Smooth muscle cell (in vitro differentiated cells): ENCODE data around the gene GTF2A1. TPM values are rescaled to one million over a fixed set of nuclear protein-coding genes. Genes with fewer than 3 reads are reported as not detected.

ENCODE experiments used
- DNase-seq: peaks from one replicate; lab custom pipeline; 2025; ENCODE audit not compliant: unreplicated experiment; lab: John Stamatoyannopoulos, UW
- H2AFZ ChIP-seq: fragments of 200-600 bp; sonication (generic); 2 replicates; pipeline ENCODE4 v1.6.0; 2016; ENCODE audit warnings: antibody characterized with exemption, low read depth, mild to moderate bottlenecking
- H3F3A ChIP-seq: fragments of 200-600 bp; sonication (generic); 2 replicates; pipeline ENCODE4 v1.6.0; 2017; ENCODE audit warnings: antibody characterized with exemption, low read depth
- H3K27ac ChIP-seq: fragments of 200-600 bp; sonication (generic); 2 replicates; pipeline ENCODE4 v1.5.1; 2016; ENCODE audit warnings: low read depth, mild to moderate bottlenecking
- H3K27me3 ChIP-seq: fragments of 200-600 bp; sonication (generic); 2 replicates; pipeline ENCODE4 v1.6.1; 2016; ENCODE audit warnings: low read depth, mild to moderate bottlenecking
- H3K36me3 ChIP-seq: fragments of 200-600 bp; sonication (generic); 2 replicates; pipeline ENCODE4 v1.5.1; 2016; ENCODE audit warnings: low read depth
- H3K4me1 ChIP-seq: fragments of 200-600 bp; sonication (generic); 2 replicates; pipeline ENCODE4 v1.5.1; 2016; ENCODE audit warnings: low read depth
- H3K4me2 ChIP-seq: fragments of 200-600 bp; sonication (generic); 2 replicates; pipeline ENCODE4 v1.6.0; 2016; ENCODE audit warnings: mild to moderate bottlenecking
- H3K4me3 ChIP-seq: fragments of 200-600 bp; sonication (generic); 2 replicates; pipeline ENCODE4 v1.5.1; 2016; ENCODE audit warnings: mild to moderate bottlenecking
- H3K79me2 ChIP-seq: fragments of 200-600 bp; sonication (generic); 2 replicates; pipeline ENCODE4 v1.6.0; 2016; ENCODE audit warnings: low read depth, mild to moderate bottlenecking
- H3K9ac ChIP-seq: fragments of 200-600 bp; sonication (generic); 2 replicates; pipeline ENCODE4 v1.6.0; 2016; ENCODE audit warnings: low read depth
- H3K9me3 ChIP-seq: fragments of 200-600 bp; sonication (generic); replicated peaks from 2 replicates; pipeline ENCODE4 v1.5.1; 2016; ENCODE audit warnings: low read depth
- H4K20me1 ChIP-seq: fragments of 200-600 bp; sonication (generic); 2 replicates; pipeline ENCODE4 v1.6.0; 2016; ENCODE audit warnings: low read depth
- WGBS: methylation state at CpG from one replicate; pipeline ENCODE4 v1.1.7; 2016; ENCODE audit warnings: low lambda C conversion rate; 5-methylcytosine and 5-hydroxymethylcytosine counted together
- polyA plus RNA-seq: library from polyadenylated mRNA; unstranded; fragments of >200 nt; fragmentation: Nextera tagmentation; extraction: Ambion mirVana; gene quantifications from 2 replicates; pipeline ENCODE4 v1.2.1, GENCODE V29; 2016
- total RNA-seq: library from RNA; depleted of rRNA; stranded (reverse); fragments of >200 nt; gene quantifications from 2 replicates; pipeline ENCODE4 v1.2.3, GENCODE V29; 2014
- TF ChIP-seq, protein P1 (sequence below): fragments of 200-600 bp; sonication (generic); IDR thresholded peaks from 2 replicates; pipeline ENCODE4 v1.5.1; 2017; ENCODE audit warnings: borderline replicate concordance, mild to moderate bottlenecking, antibody characterized with exemption; ENCODE audit not compliant: insufficient read depth, poor library complexity, severe bottlenecking

Gene GTF2A1
- total and polyA plus RNA-seq, 2 experiments from 2014 or later = 4.7 to 39.4 TPM

DNA sequence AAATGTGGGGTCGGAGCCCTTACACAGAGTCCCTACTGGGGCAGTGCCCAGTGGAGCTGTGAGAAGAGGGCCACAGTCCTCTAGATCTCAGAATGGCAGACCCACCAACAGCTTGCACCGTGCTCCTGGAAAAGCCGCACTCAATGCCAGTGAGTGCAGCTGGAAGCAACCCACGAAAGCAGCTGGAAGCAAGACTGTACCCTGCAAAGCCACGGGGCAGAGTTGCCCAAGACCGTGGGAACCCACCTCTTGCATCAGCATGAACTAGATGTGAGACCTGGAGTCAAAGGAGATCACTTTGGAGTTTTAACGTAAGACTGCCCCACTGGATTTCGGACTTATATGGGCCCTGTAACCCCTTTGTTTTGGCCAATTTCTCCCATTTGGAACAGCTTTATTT lies 12.3 kb downstream of the GTF2A1 start:
- H3K79me2 ChIP-seq = peaks cover 49% of the 10 kb centered on the region

DNA sequence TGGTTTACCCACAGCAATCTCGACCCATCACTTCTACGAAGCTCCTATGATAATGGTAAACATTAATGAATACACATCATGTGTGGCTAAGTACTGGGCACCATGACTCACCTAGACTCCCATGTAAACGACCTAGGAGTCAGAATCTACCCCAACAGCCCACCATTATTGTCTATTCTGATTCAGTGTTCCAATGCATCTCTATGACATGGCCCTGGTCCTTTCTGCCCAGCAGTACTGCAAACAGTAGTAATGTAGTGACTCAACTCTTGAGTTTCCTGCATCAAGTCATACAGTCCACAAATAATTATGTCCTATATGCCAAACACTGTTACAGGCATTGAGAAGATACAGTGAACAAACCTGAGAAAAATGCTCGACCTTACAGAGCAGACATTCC lies 14.6 kb downstream of the GTF2A1 start:
- Histone ChIP-seq H3K27me3 (no peaks in the 10 kb centered on the region), H2AFZ (no peak overlapping the region), H3F3A (no peaks in the 10 kb centered on the region), H3K27ac (no peak overlapping the region), H3K4me1 (no peaks in the 10 kb centered on the region), H3K9ac (no peak overlapping the region), H3K4me2 (no peak overlapping the region), H3K4me3 (no peak overlapping the region), H3K9me3 (no peaks in the 10 kb centered on the region), H3K36me3 (peaks cover 19% of the 10 kb centered on the region), H4K20me1 (peaks cover 85% of the 10 kb centered on the region), H3K79me2 (peaks cover 34% of the 10 kb centered on the region)
- no peak for DNase-seq
- 92% methylated on average over 4 of the region's 4 CpGs for WGBS
- TF ChIP-seq, protein P1, sequence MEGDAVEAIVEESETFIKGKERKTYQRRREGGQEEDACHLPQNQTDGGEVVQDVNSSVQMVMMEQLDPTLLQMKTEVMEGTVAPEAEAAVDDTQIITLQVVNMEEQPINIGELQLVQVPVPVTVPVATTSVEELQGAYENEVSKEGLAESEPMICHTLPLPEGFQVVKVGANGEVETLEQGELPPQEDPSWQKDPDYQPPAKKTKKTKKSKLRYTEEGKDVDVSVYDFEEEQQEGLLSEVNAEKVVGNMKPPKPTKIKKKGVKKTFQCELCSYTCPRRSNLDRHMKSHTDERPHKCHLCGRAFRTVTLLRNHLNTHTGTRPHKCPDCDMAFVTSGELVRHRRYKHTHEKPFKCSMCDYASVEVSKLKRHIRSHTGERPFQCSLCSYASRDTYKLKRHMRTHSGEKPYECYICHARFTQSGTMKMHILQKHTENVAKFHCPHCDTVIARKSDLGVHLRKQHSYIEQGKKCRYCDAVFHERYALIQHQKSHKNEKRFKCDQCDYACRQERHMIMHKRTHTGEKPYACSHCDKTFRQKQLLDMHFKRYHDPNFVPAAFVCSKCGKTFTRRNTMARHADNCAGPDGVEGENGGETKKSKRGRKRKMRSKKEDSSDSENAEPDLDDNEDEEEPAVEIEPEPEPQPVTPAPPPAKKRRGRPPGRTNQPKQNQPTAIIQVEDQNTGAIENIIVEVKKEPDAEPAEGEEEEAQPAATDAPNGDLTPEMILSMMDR = no peak

More for the DNA sequence above, 12.3 kb downstream of the GTF2A1 start:
- no peaks in the 10 kb centered on the region for H3K27me3 ChIP-seq
- H3K4me2 ChIP-seq = no peak overlapping the region
- WGBS = 95% methylated on average over 8 of the region's 8 CpGs
- DNase-seq = no peak
- no peaks in the 10 kb centered on the region for H3F3A ChIP-seq
- no peak overlapping the region for H3K9ac ChIP-seq
- peaks cover 5% of the 10 kb centered on the region for H3K36me3 ChIP-seq
- no peak overlapping the region for H3K4me3 ChIP-seq
- TF ChIP-seq, protein P1 = no peak
- no peak overlapping the region for H2AFZ ChIP-seq
- H3K9me3 ChIP-seq = no peaks in the 10 kb centered on the region
- peaks cover 98% of the 10 kb centered on the region for H4K20me1 ChIP-seq
- H3K27ac ChIP-seq = no peak overlapping the region
- H3K4me1 ChIP-seq = no peaks in the 10 kb centered on the region

DNA sequence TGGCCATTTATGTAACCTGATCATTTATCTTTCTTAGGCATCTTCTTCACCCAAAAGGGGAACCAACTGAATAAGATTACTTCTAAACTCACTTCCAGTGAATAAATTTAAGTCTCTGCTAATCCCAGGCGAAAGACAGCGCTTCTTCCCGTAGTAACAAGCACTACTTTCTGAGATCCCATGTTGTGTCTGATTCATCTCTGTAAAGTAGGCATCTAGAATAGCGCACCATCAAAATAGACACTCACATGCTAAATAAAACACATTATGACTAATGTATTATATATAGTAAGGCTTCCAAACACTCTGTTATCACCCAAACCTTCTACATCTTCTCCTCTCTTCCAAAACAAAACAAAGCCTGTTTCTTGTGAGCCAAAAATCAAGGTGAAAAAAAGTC lies 15.1 kb downstream of the GTF2A1 start:
- Histone ChIP-seq H2AFZ (no peak overlapping the region), H3K9ac (no peak overlapping the region), H3K27me3 (no peaks in the 10 kb centered on the region), H3K9me3 (no peaks in the 10 kb centered on the region), H3F3A (no peaks in the 10 kb centered on the region), H3K4me2 (no peak overlapping the region), H3K27ac (no peak overlapping the region), H3K79me2 (peaks cover 34% of the 10 kb centered on the region), H3K36me3 (peaks cover 19% of the 10 kb centered on the region), H4K20me1 (peaks cover 81% of the 10 kb centered on the region), H3K4me1 (no peaks in the 10 kb centered on the region), H3K4me3 (no peak overlapping the region)
- DNase-seq = no peak
- WGBS = 95% methylated on average over 4 of the region's 4 CpGs
- TF ChIP-seq, protein P1 = no peak

DNA sequence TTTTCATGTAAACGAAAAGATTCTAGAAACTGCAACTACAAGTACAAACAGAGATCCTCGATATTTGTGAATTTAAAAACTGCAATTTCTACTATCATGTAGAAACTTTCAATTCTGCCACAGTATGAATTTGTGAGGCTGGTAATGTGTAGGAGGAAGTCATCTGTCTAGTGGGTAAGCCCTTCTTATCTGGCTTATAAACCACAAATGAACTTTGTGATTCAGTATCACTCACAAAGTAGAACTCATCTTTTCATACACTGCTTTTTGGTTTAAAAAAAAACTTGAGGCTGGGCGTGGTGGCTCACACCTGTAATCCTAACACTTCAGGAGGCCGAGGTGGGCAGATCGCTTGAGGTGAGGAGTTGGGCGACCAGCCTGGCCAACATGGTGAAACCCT lies 20.7 kb downstream of the GTF2A1 start:
- TF ChIP-seq, protein P1 = no peak
- no peaks in the 10 kb centered on the region for H3K9me3 ChIP-seq
- H2AFZ ChIP-seq = no peak overlapping the region
- peaks cover 44% of the 10 kb centered on the region for H4K20me1 ChIP-seq
- WGBS = 92% methylated on average over 6 of the region's 6 CpGs
- peaks cover 21% of the 10 kb centered on the region for H3K79me2 ChIP-seq
- no peaks in the 10 kb centered on the region for H3K27me3 ChIP-seq
- DNase-seq = no peak
- H3K4me1 ChIP-seq = no peaks in the 10 kb centered on the region
- H3K27ac ChIP-seq = no peak overlapping the region
- H3K4me2 ChIP-seq = no peak overlapping the region
- no peak overlapping the region for H3K9ac ChIP-seq
- peaks cover 38% of the 10 kb centered on the region for H3K36me3 ChIP-seq
- H3F3A ChIP-seq = no peaks in the 10 kb centered on the region
- H3K4me3 ChIP-seq = no peak overlapping the region
